Left ventricle myocardium inferior (tissue), 1 donor: ENCODE data around the gene IMPA2. TPM values are rescaled to one million over a fixed set of nuclear protein-coding genes. Genes with fewer than 3 reads are reported as not detected.

Experiments used
- DNase-seq: peaks from one replicate; pipeline ENCODE4 v3.0.0-alpha.2; 2020
- H3K27ac ChIP-seq: fragments of 200-600 bp; replicated peaks from 2 replicates; pipeline ENCODE4 v1.8.0; 2021
- H3K27me3 ChIP-seq: fragments of 200-600 bp; 2 replicates; pipeline ENCODE4 v1.8.0; 2021; ENCODE audit warnings: low read depth
- H3K36me3 ChIP-seq: fragments of 200-600 bp; 2 replicates; pipeline ENCODE4 v1.8.0; 2021
- H3K4me1 ChIP-seq: fragments of 200-600 bp; 2 replicates; pipeline ENCODE4 v1.8.0; 2021
- H3K4me3 ChIP-seq: fragments of 200-600 bp; 2 replicates; pipeline ENCODE4 v1.8.0; 2021; ENCODE audit warnings: mild to moderate bottlenecking, moderate library complexity
- H3K9me3 ChIP-seq: fragments of 200-600 bp; replicated peaks from 2 replicates; pipeline ENCODE4 v1.8.0; 2021
- CTCF ChIP-seq: fragments of 200-600 bp; IDR thresholded peaks from 2 replicates; pipeline ENCODE4 v1.8.0; 2021; ENCODE audit warnings: antibody characterized with exemption, mild to moderate bottlenecking, borderline replicate concordance
- intact Hi-C: fragments of 100-400 bp; cut with micrococcal nuclease; formaldehyde crosslinking; loops from one replicate; pipeline ENCODE4 v1.11.0; 2022
- long read RNA-seq: library from polyadenylated mRNA; unstranded; transcript quantifications from one replicate; pipeline ENCODE4 v2.0.0, GENCODE V29; 2021
- total RNA-seq: library from RNA; stranded (reverse); fragmentation: NEBNext Ultra II Directional; extraction: Animal tissue kit (Norgen Biotek cat#: 25700); gene quantifications from one replicate; pipeline ENCODE4 v1.2.1, GENCODE V29; 2021
- donor health status: DM: no; HTN: yes; CAD: no; lungs with severe emphysema.

The IMPA2 gene
- 51.5 TPM for total RNA-seq
- long read RNA-seq, transcript IMPA2-201 (8 exons, 1,534 nt): major isoform, 80 of 102 reads
- long read RNA-seq, partial matches to known transcripts: 4 of 102 reads
- long read RNA-seq, other reads (novel, unspliced or antisense): 15 of 102 reads

- DNase-seq: no peak
- peak within 1 kb of the TSS; percentile 97 for H3K4me3 ChIP-seq
- no peaks in the 10 kb centered on the region for H3K9me3 ChIP-seq
- H3K27ac ChIP-seq: peak within 1 kb of the TSS; percentile 97
- peaks cover 55% of the 10 kb centered on the region for H3K4me1 ChIP-seq
- no peaks in the 10 kb centered on the region for H3K27me3 ChIP-seq
- no peaks in the 10 kb centered on the region for H3K36me3 ChIP-seq
- TF ChIP-seq CTCF: no peak
- intact Hi-C loops: no loop called here
Observed at GRCh38 chr18:11981192-11981542, at the start of gene IMPA2. Gene IMPA2, plus strand, starts transcription at chr18:11981507. Its CDS starts 163 bp downstream, at chr18:11981670.

- no peak overlapping the region for H3K4me3 ChIP-seq
- TF ChIP-seq CTCF: no peak
- no peak overlapping the region for H3K27ac ChIP-seq
- no peaks in the 10 kb centered on the region for H3K27me3 ChIP-seq
- no peaks in the 10 kb centered on the region for H3K4me1 ChIP-seq
- intact Hi-C loops: no loop called here
- DNase-seq: no peak
- no peaks in the 10 kb centered on the region for H3K9me3 ChIP-seq
- no peaks in the 10 kb centered on the region for H3K36me3 ChIP-seq
Observed at GRCh38 chr18:11932393-11932792, 48.9 kb upstream of the IMPA2 start.

- H3K4me1 ChIP-seq: no peaks in the 10 kb centered on the region
- H3K36me3 ChIP-seq: no peaks in the 10 kb centered on the region
- H3K27ac ChIP-seq: no peak overlapping the region
- intact Hi-C loops: loop anchor here (5.0 kb wide), 2 partner anchors 59 to 99 kb away; no protein-coding TSS in a partner anchor
- no peaks in the 10 kb centered on the region for H3K27me3 ChIP-seq
- no peaks in the 10 kb centered on the region for H3K9me3 ChIP-seq
- H3K4me3 ChIP-seq: no peak overlapping the region
- peak; percentile 88 for TF ChIP-seq CTCF
- DNase-seq: peak; percentile 68
Observed at GRCh38 chr18:11937874-11938478, 43.3 kb upstream of the IMPA2 start.

GRCh38 chr18:11940956-11941355 is 40.4 kb upstream of the IMPA2 start:
- TF ChIP-seq CTCF: no peak
- DNase-seq: no peak
- Histone ChIP-seq H3K36me3 (no peaks in the 10 kb centered on the region), H3K27me3 (no peaks in the 10 kb centered on the region), H3K4me1 (peaks cover 2% of the 10 kb centered on the region), H3K9me3 (no peaks in the 10 kb centered on the region), H3K4me3 (no peak overlapping the region), H3K27ac (no peak overlapping the region)
- intact Hi-C loops: no loop called here

- Histone ChIP-seq H3K36me3 (no peaks in the 10 kb centered on the region), H3K27me3 (no peaks in the 10 kb centered on the region), H3K9me3 (no peaks in the 10 kb centered on the region), H3K4me1 (peaks cover 23% of the 10 kb centered on the region), H3K27ac (no peak overlapping the region), H3K4me3 (no peak overlapping the region)
- intact Hi-C loops: no loop called here
- TF ChIP-seq CTCF: no peak
- no peak for DNase-seq
Observed at GRCh38 chr18:11943551-11943950, 37.8 kb upstream of the IMPA2 start.
